Effector CD8-positive, alpha-beta T cell (primary cell): ENCODE measurements around the gene OR2H1.

Source experiments
- DNase-seq: peaks from one replicate; lab custom pipeline; 2025; lab: John Stamatoyannopoulos, UW

OR2H1 gene

DNA sequence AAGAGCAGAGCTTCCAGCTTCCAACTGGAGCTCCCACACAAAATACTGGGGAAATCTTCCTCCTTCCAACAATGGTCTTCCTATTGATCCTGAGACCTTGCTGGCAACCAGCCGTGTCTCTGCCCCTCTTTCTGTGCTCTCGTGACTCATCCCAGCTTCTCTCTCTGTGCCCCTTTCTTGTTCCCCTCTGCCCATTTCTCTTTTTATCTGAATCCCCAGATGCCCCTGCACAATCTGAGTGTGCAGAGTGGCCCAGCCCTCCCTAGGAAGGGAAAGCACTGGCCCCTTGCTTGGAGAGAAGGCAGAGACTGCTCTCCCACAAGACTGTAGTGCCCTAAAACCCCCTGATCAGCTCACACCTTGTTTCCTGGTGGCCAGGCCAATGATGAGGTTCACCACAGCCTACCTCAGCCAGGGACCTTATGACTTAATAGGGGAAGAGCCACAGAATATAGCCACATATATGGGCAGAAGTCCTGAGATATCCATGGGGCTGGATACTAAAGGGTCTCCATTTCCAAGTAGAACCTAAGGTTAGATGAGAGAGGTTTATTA lies 53.9 kb downstream of the OR2H1 start:
- DNase-seq = no peak
